Tibial artery (tissue), 4 donors: Measurements from ENCODE around the gene SPTBN5.

Source experiments
- DNase-seq, 2 donors: peaks; one replicate each; pipeline ENCODE4 v3.0.0-alpha.2; 2019
- H3K27ac ChIP-seq, 2 donors: fragments of 200-600 bp; sonication (generic) in 1 of 2; 1 replicate in 1 of 2; 2 replicates in 1 of 2; pipeline ENCODE4 v1.5.1; 2018 to 2019; ENCODE audit warnings: mild to moderate bottlenecking in 1 of 2
- H3K27me3 ChIP-seq, 2 donors: fragments of 200-600 bp; sonication (generic) in 1 of 2; one replicate each; pipeline versions ENCODE4 v1.5.1 to v1.6.0; 2016 to 2019
- H3K36me3 ChIP-seq, 3 donors: fragments of 200-600 bp; sonication (generic) in 2 of 3; one replicate each; pipeline ENCODE4 v1.5.1; 2016 to 2019; ENCODE audit warnings: mild to moderate bottlenecking in 2 of 3
- H3K4me1 ChIP-seq, 4 donors: fragments of 200-600 bp; sonication (generic) in 2 of 4; 1 replicate in 3 of 4; 2 replicates in 1 of 4; pipeline ENCODE4 v1.5.1; 2016 to 2019
- H3K4me3 ChIP-seq, 2 donors: fragments of 200-600 bp; sonication (generic) in 1 of 2; 1 replicate in 1 of 2; 2 replicates in 1 of 2; pipeline ENCODE4 v1.5.1; 2018 to 2019; ENCODE audit warnings: mild to moderate bottlenecking in 2 of 2
- H3K9me3 ChIP-seq, 3 donors: fragments of 200-600 bp; sonication (generic) in 1 of 3; one replicate each; pipeline ENCODE4 v1.5.1; 2016 to 2019
- intact Hi-C: fragments of 100-400 bp; cut with DNase I; formaldehyde crosslinking; loops from one replicate; pipeline ENCODE4 v1.15.0; 2023; ENCODE audit warnings: low total_unique reads
- TF ChIP-seq, protein P1 (sequence below), 2 experiments: fragments of 200-600 bp in 1 of 2; fragments of 450-650 bp in 1 of 2; IDR thresholded peaks; one replicate each; pipeline ENCODE4 v1.5.1; 2017 to 2019; ENCODE audit warnings: antibody characterized with exemption in 2 of 2, mild to moderate bottlenecking in 1 of 2, moderate library complexity in 1 of 2

The SPTBN5 gene

GRCh38 chr15:41827880-41828806 lies 65.7 kb downstream of the SPTBN5 start, which contains the start of gene JMJD7:
JMJD7 (plus strand) TSS chr15:41828092; CDS start chr15:41828125, 33 bp downstream.
- peaks cover 5 to 36% (median 15%) of the 10 kb centered on the region in 4 donors for H3K4me1 ChIP-seq
- TF ChIP-seq, protein P1, sequence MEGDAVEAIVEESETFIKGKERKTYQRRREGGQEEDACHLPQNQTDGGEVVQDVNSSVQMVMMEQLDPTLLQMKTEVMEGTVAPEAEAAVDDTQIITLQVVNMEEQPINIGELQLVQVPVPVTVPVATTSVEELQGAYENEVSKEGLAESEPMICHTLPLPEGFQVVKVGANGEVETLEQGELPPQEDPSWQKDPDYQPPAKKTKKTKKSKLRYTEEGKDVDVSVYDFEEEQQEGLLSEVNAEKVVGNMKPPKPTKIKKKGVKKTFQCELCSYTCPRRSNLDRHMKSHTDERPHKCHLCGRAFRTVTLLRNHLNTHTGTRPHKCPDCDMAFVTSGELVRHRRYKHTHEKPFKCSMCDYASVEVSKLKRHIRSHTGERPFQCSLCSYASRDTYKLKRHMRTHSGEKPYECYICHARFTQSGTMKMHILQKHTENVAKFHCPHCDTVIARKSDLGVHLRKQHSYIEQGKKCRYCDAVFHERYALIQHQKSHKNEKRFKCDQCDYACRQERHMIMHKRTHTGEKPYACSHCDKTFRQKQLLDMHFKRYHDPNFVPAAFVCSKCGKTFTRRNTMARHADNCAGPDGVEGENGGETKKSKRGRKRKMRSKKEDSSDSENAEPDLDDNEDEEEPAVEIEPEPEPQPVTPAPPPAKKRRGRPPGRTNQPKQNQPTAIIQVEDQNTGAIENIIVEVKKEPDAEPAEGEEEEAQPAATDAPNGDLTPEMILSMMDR (IDR thresholded peaks at IDR 0.05): peak in 1 of 2 experiments; percentile 10
- H3K4me3 ChIP-seq: peak within 1 kb of the TSS; percentile 61 to 62
- H3K9me3 ChIP-seq: no peaks in the 10 kb centered on the region
- intact Hi-C loops: loop anchor here (5.0 kb wide), 1 partner anchor 144 kb away; the partner anchor contains the start of gene EHD4
- no peaks in the 10 kb centered on the region for H3K27me3 ChIP-seq
- DNase-seq: peak; percentile 93 to 95
- H3K27ac ChIP-seq: peak within 1 kb of the TSS; percentile 70 to 78
- peaks cover 15 to 48% (median 31%) of the 10 kb centered on the region in 3 donors for H3K36me3 ChIP-seq

DNA sequence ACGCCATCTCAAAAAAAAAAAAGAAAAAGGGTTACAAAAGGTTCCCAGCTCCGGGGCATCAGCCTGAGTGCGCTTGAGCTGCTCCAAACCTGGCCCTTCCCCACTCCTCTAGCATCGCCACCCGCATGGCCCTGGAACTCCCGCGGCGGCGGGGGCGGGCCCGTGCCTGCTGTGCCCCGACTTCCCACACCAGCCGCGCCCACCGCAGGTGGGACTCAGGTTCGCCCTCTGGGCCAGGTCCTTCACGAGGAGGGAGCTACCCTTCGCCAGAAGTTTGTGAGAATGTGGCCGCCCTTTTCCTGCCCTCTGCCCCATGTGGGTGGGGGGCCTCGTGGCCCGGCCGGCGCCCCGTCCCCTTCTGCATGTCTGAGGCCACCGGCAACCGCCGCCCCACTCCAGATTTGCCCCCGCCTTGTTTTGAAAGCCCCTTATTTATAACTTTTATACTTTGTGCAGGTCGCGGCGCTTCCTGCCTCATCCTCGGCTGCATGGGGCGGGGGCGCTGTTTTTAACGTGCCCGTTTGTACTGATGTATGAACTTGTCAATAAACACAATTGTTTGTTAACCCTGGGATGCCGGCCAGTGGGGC lies 66.5 kb downstream of the SPTBN5 start:
- no peaks in the 10 kb centered on the region for H3K27me3 ChIP-seq
- no peak for DNase-seq
- H3K9me3 ChIP-seq: no peaks in the 10 kb centered on the region
- intact Hi-C loops: loop anchor here (5.0 kb wide), 1 partner anchor 145 kb away; the partner anchor contains the start of gene EHD4
- H3K4me3 ChIP-seq: peak overlapping the region; percentile 61 to 62
- H3K4me1 ChIP-seq: peaks cover 5 to 33% (median 15%) of the 10 kb centered on the region in 4 donors
- peaks cover 18 to 51% (median 37%) of the 10 kb centered on the region in 3 donors for H3K36me3 ChIP-seq
- TF ChIP-seq, protein P1 (IDR thresholded peaks at IDR 0.05): no peak
- peak overlapping the region; percentile 70 to 78 for H3K27ac ChIP-seq

DNA sequence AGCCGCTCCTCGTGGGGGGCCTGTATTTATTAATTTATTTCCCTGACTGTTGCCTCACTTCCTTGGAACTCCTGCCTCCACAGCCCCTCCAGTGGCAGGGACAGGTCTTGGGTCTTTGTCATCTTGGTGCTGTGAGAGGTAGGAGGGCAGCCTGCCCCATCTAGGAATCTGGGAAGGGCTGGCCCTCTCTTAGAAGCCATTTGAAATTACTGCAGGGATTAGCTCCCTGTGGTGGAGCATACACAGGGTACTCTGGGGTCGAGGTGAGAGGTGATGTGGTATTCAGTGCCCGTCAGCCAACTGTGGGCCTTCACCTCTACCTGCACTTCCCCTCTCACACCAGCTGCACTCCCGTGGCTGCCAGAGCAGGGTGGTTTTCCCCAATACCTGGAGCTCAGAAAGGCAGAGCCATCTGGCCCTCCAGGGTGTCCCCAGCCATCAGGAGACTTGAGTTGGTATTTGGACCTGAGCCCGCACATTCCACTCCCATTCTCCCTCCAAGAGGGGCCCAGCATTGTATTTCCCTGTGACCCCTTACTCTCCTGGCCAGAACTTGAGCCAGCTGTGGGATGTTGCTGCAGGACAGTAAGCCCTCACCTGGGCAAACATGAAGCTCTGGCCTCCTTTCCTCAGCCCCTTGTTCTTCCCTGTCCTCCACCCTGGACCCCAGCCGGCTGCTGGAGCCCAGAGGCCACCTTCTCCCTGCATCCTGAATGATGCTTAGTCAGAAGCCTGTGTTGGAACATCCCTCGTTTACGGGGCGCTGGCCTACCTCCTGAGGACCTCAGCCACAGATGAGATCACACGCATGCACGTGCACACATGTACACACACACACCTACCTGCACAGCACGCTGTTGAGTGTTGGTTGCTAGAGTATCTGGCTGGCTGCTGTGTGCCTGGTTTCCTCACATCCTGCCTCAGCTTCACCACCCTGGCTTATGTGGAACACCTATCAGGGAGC lies 68.0 kb downstream of the SPTBN5 start:
- no peaks in the 10 kb centered on the region for H3K27me3 ChIP-seq
- H3K9me3 ChIP-seq: no peaks in the 10 kb centered on the region
- intact Hi-C loops: loop anchor here (5.0 kb wide), 1 partner anchor 146 kb away; the partner anchor contains the start of gene EHD4
- TF ChIP-seq, protein P1 (IDR thresholded peaks at IDR 0.05): no peak
- H3K4me3 ChIP-seq: no peak overlapping the region
- H3K4me1 ChIP-seq: peaks cover 5 to 29% (median 15%) of the 10 kb centered on the region in 4 donors
- no peak for DNase-seq
- no peak overlapping the region for H3K27ac ChIP-seq
- H3K36me3 ChIP-seq: peaks cover 29 to 52% (median 40%) of the 10 kb centered on the region in 3 donors

- intact Hi-C loops: loop anchor here (5.0 kb wide), 1 partner anchor 147 kb away; the partner anchor contains the start of gene EHD4
- Histone ChIP-seq H3K27ac (no peak overlapping the region), H3K4me1 (peaks cover 5 to 26% (median 15%) of the 10 kb centered on the region in 4 donors), H3K9me3 (no peaks in the 10 kb centered on the region), H3K36me3 (peaks cover 32 to 59% (median 44%) of the 10 kb centered on the region in 3 donors), H3K27me3 (no peaks in the 10 kb centered on the region), H3K4me3 (no peak overlapping the region)
- TF ChIP-seq, protein P1 (IDR thresholded peaks at IDR 0.05): no peak
- no peak for DNase-seq
These were observed 68.7 kb downstream of the SPTBN5 start for GRCh38 chr15:41825145-41825544.
